ENCODE data around the gene PLBD1. TPM values are rescaled to one million over a fixed set of nuclear protein-coding genes. Genes with fewer than 3 reads are reported as not detected.

Gene PLBD1
- total RNA-seq, 3 donors from 2014 or later = 22.6 to 82.4 (median 63.7) TPM

- H3K4me1 ChIP-seq (ENCODE audit: low read depth) = no peaks in the 10 kb centered on the region
- H3K4me3 ChIP-seq = no peak overlapping the region
- DNase-seq (no peak), ATAC-seq (peak; percentile 77)
- peaks cover 21% of the 10 kb centered on the region for H3K9me3 ChIP-seq
- no peak for TF ChIP-seq CTCF (IDR thresholded peaks at IDR 0.05)
- intact Hi-C loops (cut with DNase I, micrococcal nuclease) = loop anchor here (10.0 kb wide), 2 partner anchors 97 to 377 kb away; no protein-coding TSS in a partner anchor
- H3K36me3 ChIP-seq (ENCODE audit: low read depth) = no peaks in the 10 kb centered on the region
These were observed 44.0 kb upstream of the PLBD1 start for GRCh38 chr12:14611640-14612203.

- peaks cover 49% of the 10 kb centered on the region for H3K9me3 ChIP-seq
- ATAC-seq = no peak
- TF ChIP-seq CTCF (IDR thresholded peaks at IDR 0.05) = no peak
- intact Hi-C loops (cut with DNase I, micrococcal nuclease) = no loop called here
- no peak overlapping the region for H3K4me3 ChIP-seq
- no peaks in the 10 kb centered on the region for H3K36me3 ChIP-seq (ENCODE audit: low read depth)
- DNase-seq = no peak
- H3K4me1 ChIP-seq (ENCODE audit: low read depth) = no peaks in the 10 kb centered on the region
These were observed 39.9 kb upstream of the PLBD1 start for GRCh38 chr12:14607568-14607967.

GRCh38 chr12:14605401-14605989 lies 37.8 kb upstream of the PLBD1 start:
- DNase-seq (no peak), ATAC-seq (no peak)
- no peaks in the 10 kb centered on the region for H3K36me3 ChIP-seq (ENCODE audit: low read depth)
- no peaks in the 10 kb centered on the region for H3K4me1 ChIP-seq (ENCODE audit: low read depth)
- H3K4me3 ChIP-seq = no peak overlapping the region
- intact Hi-C loops (cut with DNase I, micrococcal nuclease) = no loop called here
- TF ChIP-seq CTCF (IDR thresholded peaks at IDR 0.05) = no peak
- H3K9me3 ChIP-seq = peaks cover 40% of the 10 kb centered on the region

GRCh38 chr12:14601692-14602478 lies 34.2 kb upstream of the PLBD1 start:
- ATAC-seq = peak; percentile 81
- Histone ChIP-seq H3K4me1 (ENCODE audit: low read depth) (no peaks in the 10 kb centered on the region), H3K4me3 (no peak overlapping the region), H3K36me3 (ENCODE audit: low read depth) (no peaks in the 10 kb centered on the region), H3K9me3 (peaks cover 37% of the 10 kb centered on the region)
- TF ChIP-seq CTCF (IDR thresholded peaks at IDR 0.05) = no peak
- DNase-seq = no peak
- intact Hi-C loops (cut with DNase I, micrococcal nuclease) = no loop called here

GRCh38 chr12:14597480-14597879 lies 29.8 kb upstream of the PLBD1 start:
- H3K36me3 ChIP-seq (ENCODE audit: low read depth) = no peaks in the 10 kb centered on the region
- intact Hi-C loops (cut with DNase I, micrococcal nuclease) = no loop called here
- DNase-seq = no peak
- H3K4me3 ChIP-seq = no peak overlapping the region
- peaks cover 7% of the 10 kb centered on the region for H3K9me3 ChIP-seq
- no peaks in the 10 kb centered on the region for H3K4me1 ChIP-seq (ENCODE audit: low read depth)
- ATAC-seq = no peak
- no peak for TF ChIP-seq CTCF (IDR thresholded peaks at IDR 0.05)
